ENCODE results near the gene KIF2C. TPM values are rescaled to one million over a fixed set of nuclear protein-coding genes. Genes with fewer than 3 reads are reported as not detected.
"Not testable (repeated sequence)": the region's sequence is repeated elsewhere in the genome, so short reads cannot be mapped to it uniquely, and the experiment has no call there.

KIF2C gene
- total RNA-seq = 0.26 TPM
- long read RNA-seq = 0 reads

DNA sequence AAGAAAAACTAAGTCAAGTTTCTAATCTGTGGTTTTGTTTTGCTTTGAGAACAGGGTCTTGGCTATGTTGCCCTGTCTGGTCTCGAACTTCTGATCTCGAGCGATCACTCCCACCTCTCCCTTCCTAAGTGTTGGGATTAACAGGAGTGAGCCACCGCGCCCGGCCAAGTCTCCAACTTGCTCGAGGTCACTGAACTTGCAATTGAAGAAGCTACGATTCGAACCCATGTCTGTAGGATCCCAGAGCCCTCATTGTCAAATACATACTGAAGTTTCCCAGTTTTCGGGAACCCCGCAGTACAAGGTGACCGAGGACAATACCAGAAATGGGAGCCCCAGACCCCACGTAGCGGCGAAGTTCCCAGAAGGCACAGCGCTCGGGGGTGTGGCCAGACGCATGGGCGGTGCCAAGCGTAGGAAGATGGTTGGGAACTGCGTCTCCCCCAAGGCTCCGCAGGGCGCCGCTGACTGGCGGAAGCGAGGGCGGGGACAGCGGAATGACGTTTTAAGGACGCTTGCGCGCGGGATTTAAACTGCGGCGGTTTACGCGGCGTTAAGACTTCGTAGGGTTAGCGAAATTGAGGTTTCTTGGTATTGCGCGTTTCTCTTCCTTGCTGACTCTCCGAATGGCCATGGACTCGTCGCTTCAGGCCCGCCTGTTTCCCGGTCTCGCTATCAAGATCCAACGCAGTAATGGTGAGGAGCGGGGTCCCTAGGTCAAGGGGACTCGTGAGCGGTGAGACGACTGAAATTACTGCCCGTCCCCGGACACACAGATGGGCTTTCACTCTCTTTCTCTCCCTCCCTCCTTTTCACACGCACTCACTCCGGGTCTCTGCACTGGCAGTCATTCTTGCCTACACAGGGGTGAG is at the start of gene KIF2C:
Gene KIF2C, plus strand, starts transcription at position 531 of the 872 bp plus-strand sequence. Its CDS starts 96 bp downstream, at position 627.
- peak; percentile 99 for DNase-seq (ENCODE audit: low spot score)

GRCh38 chr1:44693159-44693558 is 46.5 kb upstream of the KIF2C start:
- DNase-seq (ENCODE audit: low spot score) = no peak

DNA sequence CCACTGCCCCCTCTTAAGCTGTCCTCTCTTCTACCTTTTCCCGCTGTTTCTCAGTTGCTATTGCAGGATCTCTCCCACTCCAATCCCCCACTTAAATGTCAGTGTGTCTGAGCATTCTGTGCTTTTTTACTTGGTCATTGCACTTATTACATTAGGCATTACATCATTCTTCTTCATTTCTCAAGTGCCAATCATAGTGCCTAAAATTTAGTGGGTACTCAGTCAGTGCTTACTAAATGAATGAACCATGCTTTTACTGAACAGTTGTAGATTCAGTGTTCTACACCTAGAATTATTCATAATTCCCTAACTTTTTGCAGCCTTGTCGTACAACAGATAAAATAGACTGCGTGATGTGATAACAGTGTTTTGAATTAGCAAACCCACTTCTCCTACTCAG is 45.7 kb upstream of the KIF2C start:
- no peak for DNase-seq (ENCODE audit: low spot score)

GRCh38 chr1:44694863-44695478 is 44.7 kb upstream of the KIF2C start:
- peak; percentile 33 for DNase-seq (ENCODE audit: low spot score)

DNA sequence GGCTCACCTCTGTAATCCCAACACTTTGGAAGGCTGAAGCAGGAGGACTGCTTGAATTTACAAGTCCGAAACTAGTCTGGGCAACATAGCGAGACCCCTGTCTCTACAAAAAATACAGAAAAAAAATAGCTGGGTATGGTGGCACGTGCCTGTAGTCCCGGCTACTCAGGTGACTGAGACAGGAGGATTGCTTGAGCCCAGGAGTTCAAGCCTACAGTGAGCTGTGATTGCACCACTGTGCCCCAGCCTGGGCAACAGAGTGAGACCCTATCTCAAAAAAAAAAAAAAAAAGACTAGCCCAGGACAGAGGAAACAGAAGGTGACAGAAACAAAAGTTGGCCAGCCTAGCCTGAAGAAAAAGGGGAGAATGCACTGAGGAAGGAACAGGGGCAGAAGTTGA is 44.0 kb upstream of the KIF2C start:
- peak; percentile 22 for DNase-seq (ENCODE audit: low spot score)

- DNase-seq (ENCODE audit: low spot score) = no peak
Observed at GRCh38 chr1:44696101-44696500, 43.5 kb upstream of the KIF2C start.

DNA sequence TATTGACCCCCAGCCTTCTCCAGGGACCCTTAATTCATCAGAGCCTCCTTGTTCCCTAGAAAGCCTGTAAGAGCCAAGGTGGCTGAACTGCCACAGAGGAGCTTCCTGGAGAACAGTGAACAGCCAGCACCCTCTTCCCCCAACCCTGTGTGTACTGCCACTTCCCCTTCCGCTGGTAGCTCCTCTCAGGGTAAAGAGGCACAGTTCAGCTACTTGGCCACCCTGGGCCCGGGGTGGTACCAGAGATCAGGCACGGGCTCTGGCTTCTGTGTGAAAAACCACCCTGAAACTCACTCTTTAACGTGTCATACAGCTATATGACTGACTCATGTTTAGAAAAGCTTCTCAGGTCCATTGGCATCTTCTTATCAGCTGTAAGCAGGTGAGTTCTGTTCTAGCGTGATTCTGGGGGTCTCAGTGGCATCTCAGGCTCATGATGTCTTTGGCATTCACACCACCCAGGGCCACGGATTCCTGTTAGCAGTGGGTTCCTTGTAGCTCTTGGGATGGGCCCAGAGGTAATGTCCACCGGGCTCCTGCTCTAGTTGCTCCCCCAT is 42.8 kb upstream of the KIF2C start:
- DNase-seq (ENCODE audit: low spot score) = peak; percentile 75

- DNase-seq (ENCODE audit: low spot score) = no peak
Observed at GRCh38 chr1:44698138-44698537, 41.5 kb upstream of the KIF2C start.

DNA sequence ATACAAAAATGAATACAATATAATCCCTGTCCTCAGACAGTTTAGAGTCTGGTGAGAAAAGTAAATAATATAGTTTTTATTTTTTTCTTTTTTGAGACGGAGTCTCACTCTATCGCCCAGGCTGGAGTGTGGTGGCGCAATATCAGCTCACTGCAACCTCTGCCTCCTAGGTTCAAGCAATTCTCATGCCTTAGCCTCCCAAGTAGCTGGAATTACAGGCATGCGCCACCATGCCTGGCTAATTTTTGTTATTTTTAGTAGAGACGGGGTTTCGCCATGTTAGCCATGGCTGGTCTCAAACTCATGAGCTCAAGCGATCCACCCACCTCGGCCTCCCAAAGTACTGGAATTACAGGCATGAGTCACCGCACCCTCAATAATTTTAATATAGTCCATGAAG is 40.3 kb upstream of the KIF2C start:
- not testable (repeated sequence) for DNase-seq (ENCODE audit: low spot score)

GRCh38 chr1:44700573-44700972 is 39.1 kb upstream of the KIF2C start:
- DNase-seq (ENCODE audit: low spot score) = no peak

DNA sequence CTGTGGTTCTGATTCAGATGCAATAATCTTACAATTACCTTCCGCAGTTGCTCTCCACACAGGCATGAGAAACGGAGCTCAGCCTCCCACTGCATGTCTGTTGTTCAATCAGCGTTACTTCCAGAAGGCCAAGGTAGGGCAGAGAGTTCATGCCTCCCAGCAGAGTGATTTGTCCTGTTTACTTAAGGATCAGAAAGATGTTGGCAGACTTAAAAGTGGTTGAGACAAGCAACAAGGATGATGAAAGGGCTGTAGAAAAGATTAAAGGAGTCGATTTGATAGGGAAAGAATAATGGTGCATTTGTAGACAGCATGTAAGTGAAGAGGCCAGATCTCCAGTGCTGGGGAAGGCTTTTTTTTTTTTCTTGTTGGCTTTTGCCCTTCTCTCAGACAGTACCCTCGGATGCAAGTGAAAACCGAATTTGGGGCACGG is 38.5 kb upstream of the KIF2C start:
- DNase-seq (ENCODE audit: low spot score) = no peak

DNA sequence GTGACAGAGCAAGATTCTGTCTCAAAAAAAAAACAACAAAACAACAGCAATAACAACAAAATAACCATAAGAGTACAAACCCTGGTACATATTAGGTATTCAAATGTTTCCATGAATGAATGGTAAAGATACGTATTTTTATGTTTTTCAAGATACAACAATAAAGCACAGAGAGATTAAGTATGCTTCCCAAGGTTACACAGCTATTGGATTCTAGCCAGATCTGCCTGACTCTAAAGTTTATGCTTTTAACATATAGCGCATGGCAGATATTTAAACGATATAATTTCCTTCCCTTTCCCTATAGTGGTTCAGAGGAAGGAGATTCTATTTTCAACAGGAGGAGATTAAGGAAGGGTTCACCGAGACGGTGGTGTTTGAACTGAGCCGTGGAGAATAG is 34.2 kb upstream of the KIF2C start:
- DNase-seq (ENCODE audit: low spot score) = no peak

DNA sequence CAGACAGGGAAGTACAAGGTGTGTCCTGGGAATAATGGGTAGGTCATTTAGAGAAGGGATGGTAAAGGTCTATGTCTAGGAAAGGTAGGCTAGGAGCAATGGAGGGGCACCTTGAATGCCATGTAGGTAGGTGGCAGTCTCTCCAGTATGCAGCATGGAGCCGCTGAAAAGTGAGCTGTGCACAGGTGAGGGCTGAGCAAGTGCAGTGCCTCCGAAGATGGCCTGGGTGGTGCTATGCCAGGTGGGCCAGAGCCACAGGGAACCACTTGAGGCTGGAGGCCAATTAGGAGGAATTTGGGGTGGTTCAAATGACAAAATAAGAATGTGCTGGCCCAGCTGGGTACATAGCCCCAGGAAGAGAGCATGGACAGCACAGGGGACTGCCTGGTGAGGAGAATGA is 33.7 kb upstream of the KIF2C start:
- no peak for DNase-seq (ENCODE audit: low spot score)

DNA sequence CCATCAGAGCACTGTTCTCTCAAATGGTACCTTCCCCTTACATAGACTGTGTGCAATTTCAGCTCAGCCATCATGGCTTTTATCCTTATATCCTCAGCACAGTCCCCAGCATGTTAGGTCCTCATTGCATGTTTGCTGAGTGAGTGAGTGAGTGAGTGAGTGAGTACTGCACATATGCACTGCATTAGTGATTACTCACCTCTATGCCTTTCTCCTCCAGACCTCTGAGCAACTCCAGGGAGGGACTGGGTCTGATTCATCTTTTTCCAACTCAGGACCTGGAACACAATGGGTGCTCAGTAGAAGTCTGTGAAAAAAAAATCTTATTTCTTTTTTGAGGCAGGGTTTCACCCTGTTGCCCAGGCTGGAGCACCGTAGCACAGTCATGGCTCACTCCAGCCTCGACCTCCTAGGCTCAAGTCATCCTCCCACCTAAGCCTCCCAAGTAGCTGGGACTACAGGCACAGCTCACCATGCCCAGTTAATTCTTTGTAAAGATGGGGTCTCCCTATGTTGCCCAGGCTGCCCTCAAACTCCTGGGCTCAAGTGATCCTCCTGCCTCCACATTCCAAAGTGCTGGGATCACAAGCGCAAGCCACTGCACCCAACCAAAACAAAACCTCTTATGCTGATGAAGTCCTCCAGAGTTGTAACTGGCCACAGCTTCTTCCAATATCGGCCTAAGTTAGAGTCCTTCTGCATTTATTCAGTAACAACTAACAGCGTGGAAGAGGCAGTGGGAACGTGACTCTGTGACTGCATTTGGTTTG is 32.3 kb upstream of the KIF2C start:
- DNase-seq (ENCODE audit: low spot score) = no peak

DNA sequence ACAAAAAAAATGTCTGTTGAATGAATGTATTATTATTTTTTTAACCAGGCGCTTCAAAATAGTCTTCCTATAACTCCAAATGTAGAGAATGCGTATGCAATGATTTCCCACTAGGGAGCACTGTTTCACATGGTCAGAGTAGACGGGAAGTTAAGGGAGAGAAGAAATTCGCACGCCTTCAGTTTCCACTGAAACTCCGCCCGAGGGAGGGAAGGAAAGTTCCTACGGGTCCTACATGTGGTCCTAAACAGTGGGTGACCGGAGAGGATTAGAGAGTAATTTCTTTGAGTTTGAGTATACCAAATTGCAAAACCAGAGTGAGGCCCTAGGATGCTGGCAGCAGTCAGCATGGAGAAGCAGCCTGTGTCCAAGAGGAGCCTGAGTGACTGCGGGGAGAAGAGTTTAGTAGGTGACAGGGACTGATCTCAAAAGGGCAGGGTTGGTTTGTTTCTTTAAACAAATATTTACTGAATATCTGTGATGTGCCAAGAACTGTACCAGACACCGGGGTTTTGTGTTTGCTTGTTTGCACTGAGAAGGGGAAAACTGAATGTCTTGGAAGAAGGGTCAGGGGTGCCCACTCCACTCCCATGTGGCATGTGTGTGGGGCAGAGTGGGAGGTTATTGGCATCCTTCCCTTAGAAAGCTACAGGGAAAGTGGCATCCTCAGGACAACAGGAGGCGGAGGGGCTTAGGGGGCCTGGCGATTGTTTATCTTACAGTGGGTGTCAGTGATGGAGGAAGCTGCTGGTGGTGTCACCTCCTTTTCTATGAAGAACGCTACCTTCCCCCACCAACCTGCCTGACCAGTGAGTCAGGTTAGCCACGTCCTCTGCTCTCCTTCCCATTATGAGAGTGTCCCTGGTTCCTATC is 31.4 kb upstream of the KIF2C start:
- no peak for DNase-seq (ENCODE audit: low spot score)

- DNase-seq (ENCODE audit: low spot score) = no peak
Observed at GRCh38 chr1:44713321-44713781, 26.3 kb upstream of the KIF2C start.

DNA sequence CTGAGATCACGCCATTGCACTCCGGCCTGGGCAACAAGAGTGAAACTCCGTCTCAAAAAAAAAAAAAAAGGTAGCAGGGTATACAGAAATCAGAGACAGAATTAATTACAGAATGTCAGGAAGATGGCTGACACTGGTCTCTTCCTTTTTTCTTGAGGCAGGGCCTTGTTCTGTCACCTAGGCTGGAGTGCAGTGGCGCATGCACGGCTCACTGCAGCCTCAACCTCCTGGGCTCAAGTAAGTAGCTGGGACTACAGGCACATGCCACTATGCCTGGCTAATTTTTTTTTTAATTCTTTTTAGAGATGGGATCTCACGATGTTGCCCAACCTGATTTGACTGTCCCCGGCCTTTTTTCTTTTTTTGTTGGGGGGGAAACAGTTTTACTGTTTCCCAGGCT is 25.1 kb upstream of the KIF2C start:
- DNase-seq (ENCODE audit: low spot score) = no peak

DNA sequence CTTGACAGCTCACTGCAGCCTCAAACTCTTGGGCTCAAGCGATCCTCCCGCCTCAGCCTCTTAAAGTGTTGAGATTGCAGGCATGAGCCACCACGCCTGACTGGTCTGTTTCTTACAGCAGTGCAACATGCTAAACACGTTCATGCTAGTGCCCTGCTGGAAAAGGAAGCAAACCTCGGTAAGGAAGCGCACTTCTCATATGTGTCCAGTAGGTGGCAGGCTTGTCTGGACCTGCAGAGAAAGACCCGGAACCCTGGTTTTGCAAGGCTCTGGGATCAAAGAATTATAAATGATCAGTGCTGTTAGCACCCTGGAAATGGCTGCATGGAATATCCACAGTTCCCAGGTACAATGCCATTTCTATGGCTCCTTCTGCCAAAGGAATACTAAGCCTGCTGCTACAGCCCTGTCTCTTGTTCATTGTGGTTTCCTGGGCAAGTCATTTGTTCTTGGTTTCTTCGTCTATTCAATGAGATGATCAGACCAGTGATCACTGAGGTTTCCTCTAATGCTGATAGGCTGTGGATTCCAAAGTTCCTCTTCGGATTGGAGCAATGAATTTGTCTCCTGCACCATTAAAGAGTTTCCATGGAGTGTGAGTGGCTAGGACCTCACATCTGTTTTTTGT is 24.6 kb upstream of the KIF2C start:
- no peak for DNase-seq (ENCODE audit: low spot score)

- no peak for DNase-seq (ENCODE audit: low spot score)
Observed at GRCh38 chr1:44717156-44717555, 22.5 kb upstream of the KIF2C start.

GRCh38 chr1:44717653-44718052 is 22.0 kb upstream of the KIF2C start:
- no peak for DNase-seq (ENCODE audit: low spot score)
